H7 (cell line): ENCODE results near the gene STX3. TPM values are rescaled to one million over a fixed set of nuclear protein-coding genes. Genes with fewer than 3 reads are reported as not detected.
A peak's percentile ranks its signal among the peaks of the same experiment; 100 is the strongest.
"Not testable (repeated sequence)": the region's sequence is repeated elsewhere in the genome, so short reads cannot be mapped to it uniquely, and the experiment has no call there.

ENCODE experiments used
- DNase-seq: peaks from one replicate; pipeline ENCODE4 v3.0.0; 2012
- H3K27me3 ChIP-seq: 2 replicates; pipeline ENCODE4 v1.6.0; 2011; ENCODE audit warnings: mild to moderate bottlenecking, low read length; ENCODE audit not compliant: control insufficient read depth, insufficient read depth
- H3K36me3 ChIP-seq: replicated peaks from 2 replicates; pipeline ENCODE4 v1.5.1; 2011; ENCODE audit warnings: low read length; ENCODE audit not compliant: control insufficient read depth, insufficient read depth
- H3K4me3 ChIP-seq: 2 replicates; pipeline ENCODE4 v1.5.1; 2011; ENCODE audit warnings: low read depth, mild to moderate bottlenecking, control low read depth, low read length, moderate library complexity; ENCODE audit not compliant: insufficient read depth
- total RNA-seq: library from RNA; depleted of rRNA; stranded (reverse); fragments of >200 nt; shearing (Covaris generic); gene quantifications from 2 replicates; pipeline ENCODE4 v1.2.3, GENCODE V29; 2014

STX3 gene
- total RNA-seq, 1 experiment from 2014 or later, result 43.2 TPM

GRCh38 chr11:59815754-59816153, 60.6 kb downstream of the STX3 start:
- 0 out of 2 replicates have a peak overlapping the region, but pooled peaks have one; percentile 17 for H3K4me3 ChIP-seq

GRCh38 chr11:59816434-59816833, 61.3 kb downstream of the STX3 start:
- not testable (repeated sequence) for DNase-seq, H3K36me3 ChIP-seq, H3K4me3 ChIP-seq, H3K27me3 ChIP-seq

More at GRCh38 chr11:59815754-59816153, 60.6 kb downstream of the STX3 start:
- Histone ChIP-seq H3K27me3 (no peaks in the 10 kb centered on the region), H3K36me3 (no peaks in the 10 kb centered on the region)
- DNase-seq, result no peak

- H3K4me3 ChIP-seq, result no peak overlapping the region
- no peak for DNase-seq
- H3K36me3 ChIP-seq, result no peaks in the 10 kb centered on the region
- H3K27me3 ChIP-seq, result no peaks in the 10 kb centered on the region
Observed at GRCh38 chr11:59818572-59818971, 63.4 kb downstream of the STX3 start.

GRCh38 chr11:59822989-59823566, 67.9 kb downstream of the STX3 start:
- Histone ChIP-seq H3K4me3 (no peak overlapping the region), H3K36me3 (no peaks in the 10 kb centered on the region), H3K27me3 (no peaks in the 10 kb centered on the region)
- peak; percentile 36 for DNase-seq

GRCh38 chr11:59829358-59829757, 74.2 kb downstream of the STX3 start:
- Histone ChIP-seq H3K27me3 (no peaks in the 10 kb centered on the region), H3K4me3 (no peak overlapping the region), H3K36me3 (no peaks in the 10 kb centered on the region)
- no peak for DNase-seq

- no peak for DNase-seq
Observed at GRCh38 chr11:59833602-59834001, 78.4 kb downstream of the STX3 start.

GRCh38 chr11:59839615-59840014, 84.4 kb downstream of the STX3 start:
- no peaks in the 10 kb centered on the region for H3K27me3 ChIP-seq

More at GRCh38 chr11:59833602-59834001, 78.4 kb downstream of the STX3 start:
- Histone ChIP-seq H3K27me3 (no peaks in the 10 kb centered on the region), H3K4me3 (no peak overlapping the region), H3K36me3 (no peaks in the 10 kb centered on the region)

GRCh38 chr11:59841514-59841913, 86.3 kb downstream of the STX3 start:
- Histone ChIP-seq H3K27me3 (no peaks in the 10 kb centered on the region), H3K4me3 (no peak overlapping the region), H3K36me3 (no peaks in the 10 kb centered on the region)
- no peak for DNase-seq

More at GRCh38 chr11:59839615-59840014, 84.4 kb downstream of the STX3 start:
- Histone ChIP-seq H3K36me3 (no peaks in the 10 kb centered on the region), H3K4me3 (no peak overlapping the region)
- DNase-seq, result no peak

- DNase-seq, result no peak
- no peak overlapping the region for H3K4me3 ChIP-seq
- no peaks in the 10 kb centered on the region for H3K27me3 ChIP-seq
- H3K36me3 ChIP-seq, result no peaks in the 10 kb centered on the region
Observed at GRCh38 chr11:59842316-59842715, 87.1 kb downstream of the STX3 start.

- Histone ChIP-seq H3K27me3 (no peaks in the 10 kb centered on the region), H3K4me3 (no peak within 1 kb of the TSS), H3K36me3 (no peaks in the 10 kb centered on the region)
- no peak for DNase-seq
Observed at GRCh38 chr11:59845399-59845798, 90.2 kb downstream of the STX3 start, which contains the start of gene CBLIF. CBLIF (minus strand) TSS chr11:59845499; CDS start chr11:59845453, 46 bp downstream.

- DNase-seq, result no peak
- H3K36me3 ChIP-seq, result no peaks in the 10 kb centered on the region
- no peak overlapping the region for H3K4me3 ChIP-seq
- no peaks in the 10 kb centered on the region for H3K27me3 ChIP-seq
Observed at GRCh38 chr11:59846556-59846955, 91.4 kb downstream of the STX3 start.

GRCh38 chr11:59847626-59848025, 92.5 kb downstream of the STX3 start:
- no peaks in the 10 kb centered on the region for H3K27me3 ChIP-seq
- no peak overlapping the region for H3K4me3 ChIP-seq
- DNase-seq, result no peak
- no peaks in the 10 kb centered on the region for H3K36me3 ChIP-seq

GRCh38 chr11:59848439-59848838, 93.3 kb downstream of the STX3 start:
- H3K4me3 ChIP-seq, H3K36me3 ChIP-seq, DNase-seq, H3K27me3 ChIP-seq: not testable (repeated sequence)

- DNase-seq, result no peak
- H3K36me3 ChIP-seq, result no peaks in the 10 kb centered on the region
- no peaks in the 10 kb centered on the region for H3K27me3 ChIP-seq
- no peak overlapping the region for H3K4me3 ChIP-seq
Observed at GRCh38 chr11:59849129-59849528, 94.0 kb downstream of the STX3 start.

- not testable (repeated sequence) for H3K27me3 ChIP-seq, DNase-seq, H3K4me3 ChIP-seq, H3K36me3 ChIP-seq
Observed at GRCh38 chr11:59849551-59849950, 94.4 kb downstream of the STX3 start.

GRCh38 chr11:59851416-59851815, 96.2 kb downstream of the STX3 start:
- H3K36me3 ChIP-seq, H3K4me3 ChIP-seq, H3K27me3 ChIP-seq, DNase-seq: not testable (repeated sequence)
